Panc1 (cell line): ENCODE results near the gene SULT1E1.

Source experiments
- CTCF ChIP-seq: fragments of 450-650 bp; IDR thresholded peaks from 2 replicates; pipeline ENCODE4 v1.5.1; 2017; ENCODE audit warnings: mild to moderate bottlenecking
- SIN3A ChIP-seq: IDR thresholded peaks from 2 replicates; pipeline ENCODE4 v1.6.1; 2012; ENCODE audit warnings: low read depth, mild to moderate bottlenecking, low read length, moderate library complexity, borderline replicate concordance; ENCODE audit not compliant: insufficient read depth

DNA sequence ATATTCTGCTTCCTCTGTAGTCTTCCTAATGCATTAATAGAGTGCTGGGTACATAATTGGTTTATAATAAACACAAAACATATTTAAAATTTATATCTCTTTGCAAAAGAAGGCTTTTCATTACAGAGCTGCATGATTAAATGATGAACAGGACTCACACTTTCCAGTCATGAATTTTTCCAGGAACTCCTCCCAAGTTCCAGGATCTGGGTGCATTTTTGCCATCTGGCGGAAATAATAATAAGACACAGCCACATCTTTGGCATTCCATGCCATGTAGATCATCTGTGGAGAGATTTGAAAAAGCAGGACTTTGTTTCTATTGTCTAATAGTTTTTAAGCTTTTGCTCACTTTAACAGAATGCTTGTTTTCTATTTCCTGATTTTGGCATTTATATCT is 59.3 kb downstream of the SULT1E1 start:
- TF ChIP-seq SIN3A (no peak), CTCF (no peak)
